ENCODE measurements around the gene DOK7. TPM values are rescaled to one million over a fixed set of nuclear protein-coding genes. Genes with fewer than 3 reads are reported as not detected.

Gene DOK7
- total RNA-seq, 1 donor from 2014 or later, result 4.8 TPM

GRCh38 chr4:3437998-3438846 lies 24.9 kb upstream of the DOK7 start:
- Mint-ChIP-seq H3K4me1 (peaks cover 4% of the 10 kb centered on the region), H3K9me3 (no peaks in the 10 kb centered on the region), H3K27ac (no peak overlapping the region), H3K27me3 (ENCODE audit: low read depth) (no peaks in the 10 kb centered on the region), H3K36me3 (no peaks in the 10 kb centered on the region), H3K4me3 (no peak overlapping the region)
- no peak for DNase-seq (ENCODE audit: low spot score in 2 of 2, unreplicated experiment in 2 of 2)
- TF ChIP-seq CTCF (IDR thresholded peaks at IDR 0.05; ENCODE audit: unreplicated experiment), result no peak

GRCh38 chr4:3438847-3439180 lies 24.3 kb upstream of the DOK7 start:
- H3K9me3 Mint-ChIP-seq, result no peaks in the 10 kb centered on the region
- no peaks in the 10 kb centered on the region for H3K36me3 Mint-ChIP-seq
- H3K4me1 Mint-ChIP-seq, result peaks cover 4% of the 10 kb centered on the region
- H3K27me3 Mint-ChIP-seq (ENCODE audit: low read depth), result no peaks in the 10 kb centered on the region
- H3K27ac Mint-ChIP-seq, result no peak overlapping the region
- no peak overlapping the region for H3K4me3 Mint-ChIP-seq
- no peak for TF ChIP-seq CTCF (IDR thresholded peaks at IDR 0.05; ENCODE audit: unreplicated experiment)
- DNase-seq (ENCODE audit: low spot score in 2 of 2, unreplicated experiment in 2 of 2), result no peak

GRCh38 chr4:3439391-3439790 lies 23.7 kb upstream of the DOK7 start:
- Mint-ChIP-seq H3K9me3 (no peaks in the 10 kb centered on the region), H3K27ac (no peak overlapping the region), H3K4me3 (no peak overlapping the region), H3K27me3 (ENCODE audit: low read depth) (no peaks in the 10 kb centered on the region), H3K4me1 (peaks cover 4% of the 10 kb centered on the region), H3K36me3 (no peaks in the 10 kb centered on the region)
- no peak for TF ChIP-seq CTCF (IDR thresholded peaks at IDR 0.05; ENCODE audit: unreplicated experiment)
- DNase-seq (ENCODE audit: low spot score in 2 of 2, unreplicated experiment in 2 of 2), result no peak

- no peaks in the 10 kb centered on the region for H3K9me3 Mint-ChIP-seq
- no peaks in the 10 kb centered on the region for H3K27me3 Mint-ChIP-seq (ENCODE audit: low read depth)
- no peaks in the 10 kb centered on the region for H3K36me3 Mint-ChIP-seq
- TF ChIP-seq CTCF (IDR thresholded peaks at IDR 0.05; ENCODE audit: unreplicated experiment), result no peak
- no peak overlapping the region for H3K4me3 Mint-ChIP-seq
- DNase-seq (ENCODE audit: low spot score in 2 of 2, unreplicated experiment in 2 of 2), result no peak
- peak overlapping the region; percentile 30 for H3K27ac Mint-ChIP-seq
- peaks cover 4% of the 10 kb centered on the region for H3K4me1 Mint-ChIP-seq
These were observed 23.1 kb upstream of the DOK7 start for GRCh38 chr4:3440011-3440410.

GRCh38 chr4:3440979-3441500 lies 22.1 kb upstream of the DOK7 start:
- H3K4me1 Mint-ChIP-seq, result peaks cover 4% of the 10 kb centered on the region
- no peaks in the 10 kb centered on the region for H3K27me3 Mint-ChIP-seq (ENCODE audit: low read depth)
- no peaks in the 10 kb centered on the region for H3K9me3 Mint-ChIP-seq
- H3K4me3 Mint-ChIP-seq, result no peak overlapping the region
- no peak overlapping the region for H3K27ac Mint-ChIP-seq
- TF ChIP-seq CTCF (IDR thresholded peaks at IDR 0.05; ENCODE audit: unreplicated experiment), result no peak
- DNase-seq (ENCODE audit: low spot score in 2 of 2, unreplicated experiment in 2 of 2), result no peak
- H3K36me3 Mint-ChIP-seq, result no peaks in the 10 kb centered on the region

Measured in mesothelial cell of epicardium (in vitro differentiated cells).